Measurements from ENCODE around the gene ZNF697.

- TF ChIP-seq CTCF (IDR thresholded peaks at IDR 0.05) = no peak
- no peak for TF ChIP-seq POLR2A (IDR thresholded peaks at IDR 0.05)
Measured at GRCh38 chr1:119634016-119634415, 14.1 kb downstream of the ZNF697 start.

Measured in transverse colon (tissue), 3 donors.